ENCODE measurements around the gene PTPN23. TPM values are rescaled to one million over a fixed set of nuclear protein-coding genes. Genes with fewer than 3 reads are reported as not detected.

PTPN23 gene
- total RNA-seq, 3 donors from 2014 or later (not counting 1 experiment from before 2014, with no cell fraction given): 49.3 to 73.6 (median 52.0) TPM

- Histone ChIP-seq H3K4me1 (ENCODE audit: control insufficient read depth, insufficient read depth, low read length) (peaks cover 3% of the 10 kb centered on the region), H3K4me3 (ENCODE audit: low read length) (no peak overlapping the region), H3K36me3 (ENCODE audit: control insufficient read depth, insufficient read depth, low read length) (peaks cover 19% of the 10 kb centered on the region), H3K9me3 (ENCODE audit: control insufficient read depth, insufficient read depth, low read length) (no peaks in the 10 kb centered on the region), H3K27ac (ENCODE audit: low read length) (no peak overlapping the region), H3K27me3 (ENCODE audit: control insufficient read depth, insufficient read depth, low read length) (no peaks in the 10 kb centered on the region)
- intact Hi-C loops (cut with micrococcal nuclease): no loop called here
- DNase-seq (no peak), ATAC-seq (no peak)
- WGBS (ENCODE audit: insufficient coverage): 94% methylated on average over 5 of the region's 5 CpGs
- TF ChIP-seq CTCF (IDR thresholded peaks at IDR 0.05): no peak
- no peaks in the 10 kb centered on the region for H3K36me3 Mint-ChIP-seq
- H3K4me1 Mint-ChIP-seq: peaks cover 7 to 10% of the 10 kb centered on the region in 2 donors
- H3K9me3 Mint-ChIP-seq: no peaks in the 10 kb centered on the region
- H3K4me3 Mint-ChIP-seq: no peak overlapping the region
- H3K27ac Mint-ChIP-seq: peak overlapping the region in 1 of 2 donors; percentile 27
- H3K27me3 Mint-ChIP-seq (ENCODE audit: low read depth in 2 of 2): no peaks in the 10 kb centered on the region
Measured at GRCh38 chr3:47348411-47349154, 32.2 kb upstream of the PTPN23 start.

GRCh38 chr3:47355010-47355409 lies 25.8 kb upstream of the PTPN23 start:
- no peak overlapping the region for H3K4me3 Mint-ChIP-seq
- H3K4me3 ChIP-seq (ENCODE audit: low read length): no peak overlapping the region
- H3K27ac Mint-ChIP-seq: no peak overlapping the region

GRCh38 chr3:47356201-47356600 lies 24.6 kb upstream of the PTPN23 start:
- H3K36me3 ChIP-seq (ENCODE audit: control insufficient read depth, insufficient read depth, low read length): no peaks in the 10 kb centered on the region
- 91% methylated on average over 31 of the region's 31 CpGs for WGBS (ENCODE audit: insufficient coverage)
- Mint-ChIP-seq H3K27me3 (ENCODE audit: low read depth in 2 of 2) (no peaks in the 10 kb centered on the region), H3K4me3 (no peak overlapping the region), H3K9me3 (peaks cover 3 to 7% of the 10 kb centered on the region in 2 donors), H3K36me3 (no peaks in the 10 kb centered on the region), H3K27ac (no peak overlapping the region), H3K4me1 (peaks cover 0 to 4% of the 10 kb centered on the region in 2 donors)
- DNase-seq (no peak), ATAC-seq (no peak)
- no peak for TF ChIP-seq CTCF (IDR thresholded peaks at IDR 0.05)
- intact Hi-C loops (cut with micrococcal nuclease): no loop called here
- H3K27me3 ChIP-seq (ENCODE audit: control insufficient read depth, insufficient read depth, low read length): no peaks in the 10 kb centered on the region
- H3K4me1 ChIP-seq (ENCODE audit: control insufficient read depth, insufficient read depth, low read length): no peaks in the 10 kb centered on the region
- no peak overlapping the region for H3K27ac ChIP-seq (ENCODE audit: low read length)
- peaks cover 21% of the 10 kb centered on the region for H3K9me3 ChIP-seq (ENCODE audit: control insufficient read depth, insufficient read depth, low read length)
- H3K4me3 ChIP-seq (ENCODE audit: low read length): no peak overlapping the region

More at GRCh38 chr3:47355010-47355409, 25.8 kb upstream of the PTPN23 start:
- no peaks in the 10 kb centered on the region for H3K4me1 ChIP-seq (ENCODE audit: control insufficient read depth, insufficient read depth, low read length)
- intact Hi-C loops (cut with micrococcal nuclease): no loop called here
- no peak for ATAC-seq
- Mint-ChIP-seq H3K27me3 (ENCODE audit: low read depth in 2 of 2) (no peaks in the 10 kb centered on the region), H3K36me3 (no peaks in the 10 kb centered on the region), H3K9me3 (peaks cover 0 to 2% of the 10 kb centered on the region in 2 donors), H3K4me1 (peaks cover 0 to 4% of the 10 kb centered on the region in 2 donors)
- no peak overlapping the region for H3K27ac ChIP-seq (ENCODE audit: low read length)
- 97% methylated on average over 3 of the region's 3 CpGs for WGBS (ENCODE audit: insufficient coverage)
- no peaks in the 10 kb centered on the region for H3K27me3 ChIP-seq (ENCODE audit: control insufficient read depth, insufficient read depth, low read length)
- TF ChIP-seq CTCF (IDR thresholded peaks at IDR 0.05): no peak
- peaks cover 16% of the 10 kb centered on the region for H3K9me3 ChIP-seq (ENCODE audit: control insufficient read depth, insufficient read depth, low read length)
- H3K36me3 ChIP-seq (ENCODE audit: control insufficient read depth, insufficient read depth, low read length): no peaks in the 10 kb centered on the region
- DNase-seq: no peak

All from natural killer cell (primary cell).